Peyer's patch (tissue), 4 donors: Measurements from ENCODE around the gene SPAG7. TPM values are rescaled to one million over a fixed set of nuclear protein-coding genes. Genes with fewer than 3 reads are reported as not detected.
A peak's percentile ranks its signal among the peaks of the same experiment; 100 is the strongest.

ENCODE experiments used
- DNase-seq, 3 donors: peaks; one replicate each; pipeline ENCODE4 v3.0.0-alpha.2; 2017 to 2019
- H3K27ac ChIP-seq, 4 donors: fragments of 200-600 bp; sonication (generic); one replicate each; pipeline ENCODE4 v1.5.1; 2016 to 2019
- H3K27me3 ChIP-seq, 2 donors: fragments of 200-600 bp; sonication (generic); one replicate each; pipeline ENCODE4 v1.5.1; 2019
- H3K36me3 ChIP-seq, 3 donors: fragments of 200-600 bp; sonication (generic); one replicate each; pipeline ENCODE4 v1.5.1; 2016 to 2019
- H3K4me1 ChIP-seq, 4 donors: fragments of 200-600 bp; sonication (generic); one replicate each; pipeline ENCODE4 v1.5.1; 2016 to 2019
- H3K4me3 ChIP-seq, 4 donors: fragments of 200-600 bp; sonication (generic); 1 replicate in 3 of 4; 2 replicates in 1 of 4; pipeline ENCODE4 v1.5.1; 2016 to 2019; ENCODE audit warnings: mild to moderate bottlenecking in 1 of 4
- H3K9me3 ChIP-seq, 4 donors: fragments of 200-600 bp; sonication (generic); one replicate each; pipeline ENCODE4 v1.5.1; 2016 to 2019; ENCODE audit warnings: mild to moderate bottlenecking in 1 of 4
- CTCF ChIP-seq, 6 experiments: fragments of 450-650 bp in 4 of 6; fragments of 200-600 bp in 2 of 6; sonication (generic) in 1 of 6; IDR thresholded peaks; one replicate each; pipeline ENCODE4 v1.5.1; 2017 to 2019; ENCODE audit warnings: antibody characterized with exemption in 6 of 6, mild to moderate bottlenecking in 3 of 6, moderate library complexity in 1 of 6
- POLR2A ChIP-seq, 2 donors: fragments of 450-650 bp; IDR thresholded peaks; one replicate each; pipeline ENCODE4 v1.5.1; 2017; ENCODE audit warnings: antibody characterized with exemption in 2 of 2, mild to moderate bottlenecking in 2 of 2, moderate library complexity in 2 of 2
- total RNA-seq, 4 donors: library from RNA; depleted of rRNA; stranded (reverse); fragments of >200 nt; gene quantifications; one replicate each; pipeline ENCODE4 v1.1.0, GENCODE V29; 2016

The SPAG7 gene
- total RNA-seq, 4 donors from 2014 or later, result 34.2 to 85.0 (median 48.9) TPM

GRCh38 chr17:5000237-5000639, 32.6 kb upstream of the SPAG7 start:
- TF ChIP-seq POLR2A (IDR thresholded peaks at IDR 0.05) (no peak), CTCF (IDR thresholded peaks at IDR 0.05) (no peak)
- H3K36me3 ChIP-seq, result peaks cover 0 to 49% (median 0%) of the 10 kb centered on the region in 3 donors
- H3K4me1 ChIP-seq, result peaks cover 3 to 31% (median 10%) of the 10 kb centered on the region in 4 donors
- peak overlapping the region in 1 of 4 donors; percentile 97 for H3K4me3 ChIP-seq
- no peak overlapping the region for H3K27ac ChIP-seq
- no peaks in the 10 kb centered on the region for H3K27me3 ChIP-seq
- no peaks in the 10 kb centered on the region for H3K9me3 ChIP-seq
- DNase-seq, result peak in 1 of 3 donors; percentile 65

- Histone ChIP-seq H3K9me3 (no peaks in the 10 kb centered on the region), H3K36me3 (peaks cover 0 to 43% (median 0%) of the 10 kb centered on the region in 3 donors), H3K4me3 (peak overlapping the region; percentile 85 to 99 (median 95)), H3K4me1 (peaks cover 3 to 31% (median 10%) of the 10 kb centered on the region in 4 donors), H3K27ac (peak overlapping the region in 3 of 4 donors; percentile 76 to 88 (median 88)), H3K27me3 (no peaks in the 10 kb centered on the region)
- no peak for TF ChIP-seq CTCF (IDR thresholded peaks at IDR 0.05)
- no peak for TF ChIP-seq POLR2A (IDR thresholded peaks at IDR 0.05)
- no peak for DNase-seq
Measured at GRCh38 chr17:4999430-5000093, 31.9 kb upstream of the SPAG7 start.

GRCh38 chr17:4998732-4999429, 31.3 kb upstream of the SPAG7 start:
- peaks cover 3 to 31% (median 10%) of the 10 kb centered on the region in 4 donors for H3K4me1 ChIP-seq
- TF ChIP-seq POLR2A (IDR thresholded peaks at IDR 0.05), result peak in 1 of 2 donors; percentile 12
- no peak for TF ChIP-seq CTCF (IDR thresholded peaks at IDR 0.05)
- H3K9me3 ChIP-seq, result no peaks in the 10 kb centered on the region
- peak in 2 of 3 donors; percentile 75 for DNase-seq
- peak overlapping the region; percentile 76 to 88 (median 87) for H3K27ac ChIP-seq
- H3K36me3 ChIP-seq, result peaks cover 0 to 36% (median 0%) of the 10 kb centered on the region in 3 donors
- peak overlapping the region; percentile 85 to 99 (median 95) for H3K4me3 ChIP-seq
- H3K27me3 ChIP-seq, result no peaks in the 10 kb centered on the region

GRCh38 chr17:4998027-4998731, 30.6 kb upstream of the SPAG7 start:
- no peaks in the 10 kb centered on the region for H3K9me3 ChIP-seq
- peak in 1 of 3 donors; percentile 67 for DNase-seq
- H3K27me3 ChIP-seq, result no peaks in the 10 kb centered on the region
- H3K4me1 ChIP-seq, result peaks cover 3 to 31% (median 10%) of the 10 kb centered on the region in 4 donors
- TF ChIP-seq POLR2A (IDR thresholded peaks at IDR 0.05), result no peak
- TF ChIP-seq CTCF (IDR thresholded peaks at IDR 0.05), result no peak
- H3K4me3 ChIP-seq, result peak overlapping the region; percentile 85 to 99 (median 95)
- H3K36me3 ChIP-seq, result peaks cover 0 to 29% (median 0%) of the 10 kb centered on the region in 3 donors
- peak overlapping the region; percentile 76 to 88 (median 87) for H3K27ac ChIP-seq

GRCh38 chr17:4997302-4998026, 29.8 kb upstream of the SPAG7 start, which contains the start of the genes INCA1 and KIF1C:
TSS of gene INCA1 (minus strand) at chr17:4997522. CDS start at chr17:4994437, 3,085 bp downstream.
TSS of gene KIF1C (plus strand) at chr17:4997950. CDS start at chr17:5000247, 2,297 bp downstream.
- H3K9me3 ChIP-seq, result no peaks in the 10 kb centered on the region
- TF ChIP-seq POLR2A (IDR thresholded peaks at IDR 0.05), result peak; percentile 57 to 73
- TF ChIP-seq CTCF (IDR thresholded peaks at IDR 0.05), result peak in 5 of 6 experiments; percentile 15 to 54 (median 49)
- peak within 1 kb of the TSS; percentile 85 to 99 (median 95) for H3K4me3 ChIP-seq
- peak; percentile 89 to 97 (median 96) for DNase-seq
- H3K36me3 ChIP-seq, result peaks cover 0 to 22% (median 0%) of the 10 kb centered on the region in 3 donors
- peak within 1 kb of the TSS; percentile 76 to 88 (median 87) for H3K27ac ChIP-seq
- H3K27me3 ChIP-seq, result no peaks in the 10 kb centered on the region
- peaks cover 3 to 31% (median 10%) of the 10 kb centered on the region in 4 donors for H3K4me1 ChIP-seq
